ENCODE measurements around the gene RHO. TPM values are rescaled to one million over a fixed set of nuclear protein-coding genes. Genes with fewer than 3 reads are reported as not detected.

RHO gene
- total RNA-seq, 1 donor: not detected

- H3K4me3 ChIP-seq (ENCODE audit: low read depth, low read length): peak overlapping the region; percentile 6
- no peak for TF ChIP-seq CTCF (IDR thresholded peaks at IDR 0.05; ENCODE audit: insufficient read depth, low read depth, low read length)
- DNase-seq (ENCODE audit: low read depth): no peak
These were observed 29.8 kb downstream of the RHO start for GRCh38 chr3:129558081-129558771.

- DNase-seq (ENCODE audit: low read depth): peak; percentile 88
- TF ChIP-seq CTCF (IDR thresholded peaks at IDR 0.05; ENCODE audit: insufficient read depth, low read depth, low read length): no peak
- H3K4me3 ChIP-seq (ENCODE audit: low read depth, low read length): peak overlapping the region; percentile 51
These were observed 30.5 kb downstream of the RHO start for GRCh38 chr3:129558772-129559564.

GRCh38 chr3:129559565-129560079 is 31.2 kb downstream of the RHO start:
- H3K4me3 ChIP-seq (ENCODE audit: low read depth, low read length): peak overlapping the region; percentile 51
- DNase-seq (ENCODE audit: low read depth): no peak
- no peak for TF ChIP-seq CTCF (IDR thresholded peaks at IDR 0.05; ENCODE audit: insufficient read depth, low read depth, low read length)

- no peak for TF ChIP-seq CTCF (IDR thresholded peaks at IDR 0.05; ENCODE audit: insufficient read depth, low read depth, low read length)
- peak overlapping the region; percentile 51 for H3K4me3 ChIP-seq (ENCODE audit: low read depth, low read length)
- DNase-seq (ENCODE audit: low read depth): peak; percentile 85
These were observed 31.9 kb downstream of the RHO start for GRCh38 chr3:129560269-129560787.

- H3K4me3 ChIP-seq (ENCODE audit: low read depth, low read length): peak overlapping the region; percentile 51
- DNase-seq (ENCODE audit: low read depth): peak; percentile 90
- no peak for TF ChIP-seq CTCF (IDR thresholded peaks at IDR 0.05; ENCODE audit: insufficient read depth, low read depth, low read length)
These were observed 32.6 kb downstream of the RHO start for GRCh38 chr3:129560911-129561594.

GRCh38 chr3:129561619-129562248 is 33.3 kb downstream of the RHO start:
- no peak overlapping the region for H3K4me3 ChIP-seq (ENCODE audit: low read depth, low read length)
- DNase-seq (ENCODE audit: low read depth): no peak
- no peak for TF ChIP-seq CTCF (IDR thresholded peaks at IDR 0.05; ENCODE audit: insufficient read depth, low read depth, low read length)

All from fibroblast of villous mesenchyme (primary cell).